Thyroid gland (tissue), 4 donors: Measurements from ENCODE around the gene MAGED1. TPM values are rescaled to one million over a fixed set of nuclear protein-coding genes. Genes with fewer than 3 reads are reported as not detected.

Source experiments
- DNase-seq, 2 donors: peaks; one replicate each; pipeline ENCODE4 v3.0.0-alpha.2; 2019
- H3K27ac ChIP-seq, 3 donors: fragments of 200-600 bp; sonication (generic); 1 replicate in 2 of 3; 2 replicates in 1 of 3; pipeline ENCODE4 v1.5.1; 2016 to 2019; ENCODE audit warnings: mild to moderate bottlenecking in 1 of 3, moderate library complexity in 1 of 3
- H3K27me3 ChIP-seq: fragments of 200-600 bp; sonication (generic); one replicate; pipeline ENCODE4 v1.5.1; 2019
- H3K36me3 ChIP-seq, 2 donors: fragments of 200-600 bp; sonication (generic); one replicate each; pipeline ENCODE4 v1.5.1; 2016 to 2019
- H3K4me1 ChIP-seq, 2 donors: fragments of 200-600 bp; sonication (generic); one replicate each; pipeline ENCODE4 v1.5.1; 2017 to 2019
- H3K4me3 ChIP-seq, 3 donors: fragments of 200-600 bp; sonication (generic); replicated peaks in 1 of 3; 1 replicate in 2 of 3; 2 replicates in 1 of 3; pipeline ENCODE4 v1.5.1; 2016; ENCODE audit warnings: mild to moderate bottlenecking in 1 of 3
- H3K9me3 ChIP-seq: fragments of 200-600 bp; sonication (generic); one replicate; pipeline ENCODE4 v1.5.1; 2017
- CTCF ChIP-seq, 6 experiments: fragments of 200-600 bp in 3 of 6; fragments of 450-650 bp in 3 of 6; sonication (generic) in 3 of 6; IDR thresholded peaks; one replicate each; pipeline ENCODE4 v1.5.1; 2016 to 2019; ENCODE audit warnings: antibody characterized with exemption in 6 of 6, mild to moderate bottlenecking in 2 of 6, inconsistent platforms in 1 of 6, moderate library complexity in 1 of 6
- POLR2A ChIP-seq, 2 donors: fragments of 450-650 bp; IDR thresholded peaks; one replicate each; pipeline ENCODE4 v1.6.1; 2017; ENCODE audit warnings: antibody characterized with exemption in 2 of 2, mild to moderate bottlenecking in 2 of 2, moderate library complexity in 1 of 2
- WGBS, 2 donors: methylation state at CpG; one replicate each; pipeline ENCODE4 v1.1.5; 2017; 5-methylcytosine and 5-hydroxymethylcytosine counted together
- intact Hi-C: fragments of 100-400 bp; cut with DNase I; formaldehyde crosslinking; loops from one replicate; pipeline ENCODE4 v1.15.1; 2023
- total RNA-seq, 4 donors: library from RNA; depleted of rRNA; stranded (reverse); fragments of >200 nt; gene quantifications; one replicate each; pipeline ENCODE4 v1.2.3, GENCODE V29; 2016

The MAGED1 gene
- total RNA-seq, 4 donors from 2014 or later: 83.7 to 277 (median 201) TPM

GRCh38 chrX:51893931-51894696, 691 bp downstream of the MAGED1 start:
- peak overlapping the region; percentile 33 to 60 (median 44) for H3K4me3 ChIP-seq
- H3K36me3 ChIP-seq: peaks cover 12 to 15% of the 10 kb centered on the region in 2 donors
- H3K9me3 ChIP-seq: no peaks in the 10 kb centered on the region
- 1 to 2% methylated on average over 29 to 30 of the region's 32 CpGs for WGBS, 2 donors
- peaks cover 0 to 6% of the 10 kb centered on the region in 2 donors for H3K4me1 ChIP-seq
- H3K27me3 ChIP-seq: no peaks in the 10 kb centered on the region
- intact Hi-C loops: no loop called here
- TF ChIP-seq POLR2A (IDR thresholded peaks at IDR 0.05) (no peak), CTCF (IDR thresholded peaks at IDR 0.05) (no peak)
- peak overlapping the region; percentile 5 to 73 (median 65) for H3K27ac ChIP-seq
- DNase-seq: peak; percentile 54 to 56

- peaks cover 0 to 6% of the 10 kb centered on the region in 2 donors for H3K4me1 ChIP-seq
- no peak for TF ChIP-seq CTCF (IDR thresholded peaks at IDR 0.05)
- no peak for TF ChIP-seq POLR2A (IDR thresholded peaks at IDR 0.05)
- H3K4me3 ChIP-seq: peak overlapping the region in 2 of 3 donors; percentile 44 to 60
- H3K27ac ChIP-seq: peak overlapping the region; percentile 5 to 73 (median 65)
- 4 to 10% methylated on average over 11 to 17 of the region's 25 CpGs for WGBS, 2 donors
- H3K36me3 ChIP-seq: peaks cover 14 to 21% of the 10 kb centered on the region in 2 donors
- peak; percentile 37 to 48 for DNase-seq
- no peaks in the 10 kb centered on the region for H3K9me3 ChIP-seq
- intact Hi-C loops: no loop called here
- H3K27me3 ChIP-seq: no peaks in the 10 kb centered on the region
Observed at GRCh38 chrX:51894697-51895336, 1.4 kb downstream of the MAGED1 start.

- DNase-seq: no peak
- Histone ChIP-seq H3K27ac (no peak overlapping the region), H3K27me3 (no peaks in the 10 kb centered on the region), H3K4me1 (peaks cover 0 to 6% of the 10 kb centered on the region in 2 donors), H3K36me3 (peaks cover 19 to 32% of the 10 kb centered on the region in 2 donors), H3K4me3 (no peak overlapping the region), H3K9me3 (no peaks in the 10 kb centered on the region)
- WGBS, 2 donors: 92 to 98% methylated on average over 6 to 8 of the region's 12 CpGs
- intact Hi-C loops: no loop called here
- TF ChIP-seq CTCF (IDR thresholded peaks at IDR 0.05) (no peak), POLR2A (IDR thresholded peaks at IDR 0.05) (no peak)
Observed at GRCh38 chrX:51896626-51897025, 3.2 kb downstream of the MAGED1 start.

- 77 to 81% methylated on average over 2 of the region's 2 CpGs for WGBS, 2 donors
Observed at GRCh38 chrX:51899741-51900140, 6.3 kb downstream of the MAGED1 start.

More at GRCh38 chrX:51899741-51900140, 6.3 kb downstream of the MAGED1 start:
- H3K9me3 ChIP-seq: no peaks in the 10 kb centered on the region
- DNase-seq: no peak
- intact Hi-C loops: no loop called here
- no peaks in the 10 kb centered on the region for H3K27me3 ChIP-seq
- H3K4me1 ChIP-seq: peaks cover 0 to 6% of the 10 kb centered on the region in 2 donors
- TF ChIP-seq CTCF (IDR thresholded peaks at IDR 0.05) (no peak), POLR2A (IDR thresholded peaks at IDR 0.05) (no peak)
- H3K36me3 ChIP-seq: peaks cover 19 to 34% of the 10 kb centered on the region in 2 donors
- no peak overlapping the region for H3K27ac ChIP-seq
- H3K4me3 ChIP-seq: no peak overlapping the region
